ENCODE measurements around the gene PLXNA1.

PLXNA1 gene

GRCh38 chr3:127014536-127015281, 31.8 kb downstream of the PLXNA1 start:
- TF ChIP-seq GATA2 (IDR thresholded peaks at IDR 0.05; ENCODE audit: low read depth, low read length): no peak
- no peak for TF ChIP-seq GATA3 (IDR thresholded peaks at IDR 0.05; ENCODE audit: low read depth, low read length)

- TF ChIP-seq GATA3 (IDR thresholded peaks at IDR 0.05; ENCODE audit: low read depth, low read length) (no peak), GATA2 (IDR thresholded peaks at IDR 0.05; ENCODE audit: low read depth, low read length) (peak; percentile 90)
Observed at GRCh38 chr3:127015282-127016042, 32.5 kb downstream of the PLXNA1 start.

GRCh38 chr3:127016043-127016343, 33.1 kb downstream of the PLXNA1 start:
- no peak for TF ChIP-seq GATA3 (IDR thresholded peaks at IDR 0.05; ENCODE audit: low read depth, low read length)
- TF ChIP-seq GATA2 (IDR thresholded peaks at IDR 0.05; ENCODE audit: low read depth, low read length): no peak

- TF ChIP-seq GATA2 (IDR thresholded peaks at IDR 0.05; ENCODE audit: low read depth, low read length) (no peak), GATA3 (IDR thresholded peaks at IDR 0.05; ENCODE audit: low read depth, low read length) (no peak)
Observed at GRCh38 chr3:127016461-127016860, 33.5 kb downstream of the PLXNA1 start.

GRCh38 chr3:127017229-127017628, 34.3 kb downstream of the PLXNA1 start:
- TF ChIP-seq GATA2 (IDR thresholded peaks at IDR 0.05; ENCODE audit: low read depth, low read length) (no peak), GATA3 (IDR thresholded peaks at IDR 0.05; ENCODE audit: low read depth, low read length) (no peak)

- TF ChIP-seq GATA2 (IDR thresholded peaks at IDR 0.05; ENCODE audit: low read depth, low read length) (no peak), GATA3 (IDR thresholded peaks at IDR 0.05; ENCODE audit: low read depth, low read length) (no peak)
Observed at GRCh38 chr3:127017781-127018180, 34.9 kb downstream of the PLXNA1 start.

- TF ChIP-seq GATA2 (IDR thresholded peaks at IDR 0.05; ENCODE audit: low read depth, low read length): no peak
- TF ChIP-seq GATA3 (IDR thresholded peaks at IDR 0.05; ENCODE audit: low read depth, low read length): no peak
Observed at GRCh38 chr3:127018306-127018828, 35.5 kb downstream of the PLXNA1 start.

- peak; percentile 47 for TF ChIP-seq GATA2 (IDR thresholded peaks at IDR 0.05; ENCODE audit: low read depth, low read length)
- no peak for TF ChIP-seq GATA3 (IDR thresholded peaks at IDR 0.05; ENCODE audit: low read depth, low read length)
Observed at GRCh38 chr3:127019449-127019848, 36.5 kb downstream of the PLXNA1 start.

- no peak for TF ChIP-seq GATA3 (IDR thresholded peaks at IDR 0.05; ENCODE audit: low read depth, low read length)
- TF ChIP-seq GATA2 (IDR thresholded peaks at IDR 0.05; ENCODE audit: low read depth, low read length): no peak
Observed at GRCh38 chr3:127020543-127020942, 37.6 kb downstream of the PLXNA1 start.

- TF ChIP-seq GATA3 (IDR thresholded peaks at IDR 0.05; ENCODE audit: low read depth, low read length) (no peak), GATA2 (IDR thresholded peaks at IDR 0.05; ENCODE audit: low read depth, low read length) (no peak)
Observed at GRCh38 chr3:127022849-127023248, 39.9 kb downstream of the PLXNA1 start.

- no peak for TF ChIP-seq GATA3 (IDR thresholded peaks at IDR 0.05; ENCODE audit: low read depth, low read length)
- TF ChIP-seq GATA2 (IDR thresholded peaks at IDR 0.05; ENCODE audit: low read depth, low read length): no peak
Observed at GRCh38 chr3:127025456-127025855, 42.5 kb downstream of the PLXNA1 start.

GRCh38 chr3:127026036-127026435, 43.1 kb downstream of the PLXNA1 start:
- TF ChIP-seq GATA3 (IDR thresholded peaks at IDR 0.05; ENCODE audit: low read depth, low read length) (no peak), GATA2 (IDR thresholded peaks at IDR 0.05; ENCODE audit: low read depth, low read length) (no peak)

- TF ChIP-seq GATA3 (IDR thresholded peaks at IDR 0.05; ENCODE audit: low read depth, low read length) (no peak), GATA2 (IDR thresholded peaks at IDR 0.05; ENCODE audit: low read depth, low read length) (no peak)
Observed at GRCh38 chr3:127026661-127027060, 43.7 kb downstream of the PLXNA1 start.

GRCh38 chr3:127027061-127027735, 44.3 kb downstream of the PLXNA1 start:
- no peak for TF ChIP-seq GATA2 (IDR thresholded peaks at IDR 0.05; ENCODE audit: low read depth, low read length)

Data from SH-SY5Y (cell line).